GM13977 (cell line): ENCODE results near the gene LTBP3.

ENCODE experiments used
- DNase-seq: peaks from one replicate; pipeline ENCODE4 v3.0.0; 2012; ENCODE audit warnings: low spot score
- CTCF ChIP-seq: IDR thresholded peaks from 2 replicates; pipeline ENCODE4 v1.5.1; 2012; ENCODE audit warnings: mild to moderate bottlenecking, control low read depth; ENCODE audit not compliant: insufficient read depth; ENCODE audit errors: extremely low read depth, missing control alignments
- in situ Hi-C: fragments of 300-500 bp; cut with MboI; formaldehyde crosslinking; loops from one replicate; pipeline ENCODE4 v1.12.0; 2022; ENCODE audit warnings: low sequenced_read_pairs, low pct_unique_long_range_greater_than_20kb, mixed read lengths, inconsistent platforms; ENCODE audit not compliant: unreplicated experiment

The LTBP3 gene

GRCh38 chr11:65548395-65548794 lies 9.8 kb downstream of the LTBP3 start:
- in situ Hi-C loops: no loop called here

GRCh38 chr11:65547446-65548125 lies 10.6 kb downstream of the LTBP3 start:
- in situ Hi-C loops: no loop called here
- no peak for TF ChIP-seq CTCF
- DNase-seq: no peak

More at GRCh38 chr11:65548395-65548794, 9.8 kb downstream of the LTBP3 start:
- TF ChIP-seq CTCF: no peak
- no peak for DNase-seq

- in situ Hi-C loops: no loop called here
- no peak for TF ChIP-seq CTCF
- DNase-seq: peak; percentile 99
These were observed 11.8 kb downstream of the LTBP3 start for GRCh38 chr11:65546217-65546958.

GRCh38 chr11:65545853-65546216 lies 12.3 kb downstream of the LTBP3 start:
- TF ChIP-seq CTCF: no peak
- in situ Hi-C loops: no loop called here
- DNase-seq: no peak

GRCh38 chr11:65542738-65543390 lies 15.3 kb downstream of the LTBP3 start:
- DNase-seq: no peak
- in situ Hi-C loops: no loop called here
- TF ChIP-seq CTCF: no peak

GRCh38 chr11:65541093-65541982 lies 16.8 kb downstream of the LTBP3 start:
- in situ Hi-C loops: no loop called here
- no peak for DNase-seq
- no peak for TF ChIP-seq CTCF
